Esophagus squamous epithelium (tissue), 4 donors: ENCODE data around the gene KLF16.

Source experiments
- CTCF ChIP-seq, 6 experiments: fragments of 450-650 bp in 4 of 6; fragments of 200-600 bp in 2 of 6; sonication (generic) in 2 of 6; IDR thresholded peaks; one replicate each; pipeline ENCODE4 v1.5.1; 2016 to 2019; ENCODE audit warnings: antibody characterized with exemption in 6 of 6, mild to moderate bottlenecking in 4 of 6, moderate library complexity in 4 of 6
- POLR2A ChIP-seq, 4 donors: fragments of 450-650 bp; IDR thresholded peaks; one replicate each; pipeline ENCODE4 v1.6.1; 2017; ENCODE audit warnings: antibody characterized with exemption in 4 of 4, mild to moderate bottlenecking in 4 of 4, moderate library complexity in 3 of 4

- TF ChIP-seq POLR2A (IDR thresholded peaks at IDR 0.05) (no peak), CTCF (IDR thresholded peaks at IDR 0.05) (no peak)
These were observed 20.4 kb upstream of the KLF16 start for GRCh38 chr19:1883784-1884183.
